Measurements from ENCODE around the gene PPP6R2. TPM values are rescaled to one million over a fixed set of nuclear protein-coding genes. Genes with fewer than 3 reads are reported as not detected.
A peak's percentile ranks its signal among the peaks of the same experiment; 100 is the strongest.

The PPP6R2 gene
- total RNA-seq, 5 donors from 2014 or later (not counting 1 experiment from before 2014, with no cell fraction given), result 71.2 to 105 (median 96.8) TPM

DNA sequence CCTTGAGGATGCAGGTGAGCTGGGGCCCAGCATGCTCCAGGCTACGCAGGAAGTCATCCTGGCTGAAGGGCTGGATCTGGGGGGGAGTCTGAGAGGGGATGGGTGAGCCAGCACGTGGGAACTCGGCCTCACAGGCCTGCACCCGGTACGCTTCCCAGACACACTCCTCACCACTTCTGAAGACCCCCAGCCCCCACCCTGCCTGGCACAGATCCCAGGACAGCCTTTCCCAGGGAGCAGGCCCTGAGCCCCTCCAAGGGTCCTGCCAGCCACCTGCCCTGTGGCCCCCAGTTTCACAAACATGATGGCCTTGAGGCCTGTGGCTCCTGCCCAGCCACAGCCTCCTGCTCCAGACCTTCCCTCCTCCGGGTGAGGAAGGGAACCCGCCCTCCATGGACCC, 30.1 kb upstream of the PPP6R2 start:
- H3K4me3 Mint-ChIP-seq, result no peak overlapping the region
- 94% methylated on average over 2 of the region's 7 CpGs for WGBS (ENCODE audit: insufficient coverage)
- CTCF ChIA-PET, result no interaction called here
- H3K9me3 Mint-ChIP-seq, result no peaks in the 10 kb centered on the region
- H3K4me3 ChIP-seq (ENCODE audit: control insufficient read depth in 1 of 2, extremely low read depth in 1 of 2, low read length in 1 of 2), result no peak overlapping the region
- ATAC-seq (replicated peaks in 1 of 4), result no peak
- DNase-seq, result no peak
- peaks cover 15 to 22% (median 16%) of the 10 kb centered on the region in 3 donors for H3K4me1 Mint-ChIP-seq
- no peak overlapping the region for H3K27ac ChIP-seq (ENCODE audit: low read length)
- H3K4me1 ChIP-seq (ENCODE audit: control insufficient read depth in 1 of 2, extremely low read depth in 1 of 2, insufficient read depth in 2 of 2, low read length in 2 of 2), result peaks cover 12 to 34% of the 10 kb centered on the region in 2 experiments
- no peaks in the 10 kb centered on the region for H3K36me3 Mint-ChIP-seq
- H3K36me3 ChIP-seq (ENCODE audit: control insufficient read depth in 2 of 2, extremely low read depth in 1 of 2, insufficient read depth in 1 of 2, low read length in 1 of 2), result no peaks in the 10 kb centered on the region
- peaks cover 0 to 11% of the 10 kb centered on the region in 2 experiments for H3K27me3 ChIP-seq (replicated peaks in 1 of 2; ENCODE audit: control insufficient read depth in 2 of 2, extremely low read depth in 1 of 2, insufficient read depth in 2 of 2, low read length in 1 of 2)
- peaks cover 0 to 3% of the 10 kb centered on the region in 2 donors for H3K27me3 Mint-ChIP-seq
- no peak overlapping the region for H3K27ac Mint-ChIP-seq
- no peaks in the 10 kb centered on the region for H3K9me3 ChIP-seq
- POLR2A ChIA-PET, result no interaction called here

DNA sequence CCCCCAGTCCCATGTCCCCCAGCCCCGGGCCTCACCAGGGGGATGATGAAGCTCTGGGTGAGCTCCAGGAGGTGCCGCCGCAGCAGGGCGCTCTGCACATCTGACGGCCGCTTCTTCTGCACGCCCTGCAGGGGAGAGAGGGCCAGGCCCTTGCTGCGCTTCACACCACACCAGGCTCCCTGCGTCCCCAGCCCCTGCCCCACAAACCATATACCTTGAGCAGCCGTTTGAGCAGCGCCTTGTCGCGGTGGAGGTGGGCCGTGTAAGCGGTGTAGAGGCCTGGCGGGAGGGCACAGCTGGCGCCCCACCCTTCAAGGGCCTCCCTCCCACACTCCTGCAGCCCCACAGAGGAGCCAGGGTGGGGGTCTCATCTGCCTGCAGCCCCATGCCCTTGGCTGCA, 29.5 kb upstream of the PPP6R2 start:
- CTCF ChIA-PET, result no interaction called here
- whole genome bisulfite sequencing (ENCODE audit: insufficient coverage), result 80% methylated on average over 6 of the region's 17 CpGs
- peak overlapping the region in 1 of 2 donors; percentile 32 for H3K4me3 ChIP-seq (ENCODE audit: control insufficient read depth in 1 of 2, extremely low read depth in 1 of 2, low read length in 1 of 2)
- Mint-ChIP-seq H3K9me3 (no peaks in the 10 kb centered on the region), H3K36me3 (no peaks in the 10 kb centered on the region), H3K4me1 (peaks cover 15 to 22% (median 16%) of the 10 kb centered on the region in 3 donors), H3K27me3 (peaks cover 0 to 2% of the 10 kb centered on the region in 2 donors), H3K4me3 (peak overlapping the region in 2 of 3 donors; percentile 76 to 82), H3K27ac (peak overlapping the region; percentile 55 to 93)
- H3K27me3 ChIP-seq (replicated peaks in 1 of 2; ENCODE audit: control insufficient read depth in 2 of 2, extremely low read depth in 1 of 2, insufficient read depth in 2 of 2, low read length in 1 of 2), result peaks cover 0 to 5% of the 10 kb centered on the region in 2 experiments
- H3K36me3 ChIP-seq (ENCODE audit: control insufficient read depth in 2 of 2, extremely low read depth in 1 of 2, insufficient read depth in 1 of 2, low read length in 1 of 2), result no peaks in the 10 kb centered on the region
- peak overlapping the region; percentile 80 for H3K27ac ChIP-seq (ENCODE audit: low read length)
- POLR2A ChIA-PET, result no interaction called here
- H3K4me1 ChIP-seq (ENCODE audit: control insufficient read depth in 1 of 2, extremely low read depth in 1 of 2, insufficient read depth in 2 of 2, low read length in 2 of 2), result peaks cover 12 to 29% of the 10 kb centered on the region in 2 experiments
- no peaks in the 10 kb centered on the region for H3K9me3 ChIP-seq
- ATAC-seq (replicated peaks in 1 of 4) (no peak), DNase-seq (no peak)

DNA sequence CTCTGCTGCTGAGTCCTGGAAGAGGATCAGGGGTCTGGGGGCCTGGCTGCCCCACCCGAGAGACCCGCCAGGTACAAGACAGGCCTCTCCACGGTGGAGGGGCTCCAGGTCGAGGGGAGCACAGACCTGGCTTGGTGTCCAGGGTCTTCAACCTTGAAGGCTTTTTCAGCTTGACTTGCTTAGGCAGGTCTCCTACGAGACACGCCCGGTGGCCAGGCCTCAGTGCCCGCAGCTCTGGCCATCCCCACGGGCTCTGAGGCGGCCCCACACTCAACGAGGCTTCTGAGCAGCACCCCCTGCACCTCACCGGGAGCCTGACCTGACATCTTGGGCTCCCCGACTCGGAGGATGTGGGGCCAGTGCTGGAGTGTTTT, 29.1 kb upstream of the PPP6R2 start:
- Mint-ChIP-seq H3K27ac (peak overlapping the region; percentile 90 to 93), H3K36me3 (no peaks in the 10 kb centered on the region), H3K4me3 (peak overlapping the region; percentile 76 to 82 (median 78)), H3K27me3 (no peaks in the 10 kb centered on the region), H3K4me1 (peaks cover 15 to 20% (median 16%) of the 10 kb centered on the region in 3 donors), H3K9me3 (no peaks in the 10 kb centered on the region)
- peak overlapping the region; percentile 32 to 62 for H3K4me3 ChIP-seq (ENCODE audit: control insufficient read depth in 1 of 2, extremely low read depth in 1 of 2, low read length in 1 of 2)
- H3K36me3 ChIP-seq (ENCODE audit: control insufficient read depth in 2 of 2, extremely low read depth in 1 of 2, insufficient read depth in 1 of 2, low read length in 1 of 2), result no peaks in the 10 kb centered on the region
- ATAC-seq (replicated peaks in 1 of 4) (no peak), DNase-seq (no peak)
- WGBS (ENCODE audit: insufficient coverage), result 31% methylated on average over 14 of the region's 14 CpGs
- peaks cover 12 to 29% of the 10 kb centered on the region in 2 experiments for H3K4me1 ChIP-seq (ENCODE audit: control insufficient read depth in 1 of 2, extremely low read depth in 1 of 2, insufficient read depth in 2 of 2, low read length in 2 of 2)
- H3K9me3 ChIP-seq, result no peaks in the 10 kb centered on the region
- ChIA-PET CTCF (no interaction called here), POLR2A (no interaction called here)
- peak overlapping the region; percentile 80 for H3K27ac ChIP-seq (ENCODE audit: low read length)
- peaks cover 0 to 3% of the 10 kb centered on the region in 2 experiments for H3K27me3 ChIP-seq (replicated peaks in 1 of 2; ENCODE audit: control insufficient read depth in 2 of 2, extremely low read depth in 1 of 2, insufficient read depth in 2 of 2, low read length in 1 of 2)

DNA sequence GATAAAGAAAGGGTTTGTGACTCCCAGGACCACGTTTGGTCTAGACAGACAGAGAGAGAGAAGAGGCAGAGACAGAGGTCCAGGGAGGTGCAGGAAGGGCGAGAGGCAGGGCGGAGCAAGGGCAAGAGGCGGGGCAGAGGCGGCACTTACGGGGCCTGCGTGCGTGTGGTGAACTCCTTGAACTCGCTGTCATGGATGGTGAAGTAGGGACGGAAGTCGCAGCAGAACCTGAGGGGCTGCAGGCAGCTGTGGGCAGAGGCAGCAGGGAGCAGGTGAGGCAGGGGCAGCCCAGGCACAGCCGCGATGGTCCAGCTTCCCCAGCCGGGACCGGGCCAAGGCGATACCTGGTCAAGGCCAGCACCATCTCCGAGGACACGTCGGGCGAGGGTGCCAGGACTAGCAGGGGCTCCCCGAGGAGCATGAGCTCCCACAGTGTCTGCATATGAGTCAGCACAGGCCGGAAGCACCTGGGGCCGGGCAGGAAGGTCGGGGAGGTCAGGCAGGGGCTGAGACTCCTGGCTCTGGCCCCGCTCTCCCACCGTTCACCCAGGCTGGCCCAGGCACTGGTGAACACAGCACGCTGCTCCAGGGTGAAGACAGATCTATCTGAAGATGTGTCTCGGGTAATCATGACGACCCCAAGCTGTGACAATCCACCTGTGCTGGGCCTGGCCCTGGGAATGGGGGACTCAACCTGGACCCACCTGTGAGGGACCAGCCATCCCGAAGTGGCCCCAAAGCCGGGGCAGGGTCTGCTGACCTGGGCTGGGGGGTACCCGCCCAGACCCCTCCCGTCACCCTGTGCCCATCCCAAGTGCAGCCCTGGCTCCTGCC, 28.5 kb upstream of the PPP6R2 start:
- Histone ChIP-seq H3K4me3 (ENCODE audit: control insufficient read depth in 1 of 2, extremely low read depth in 1 of 2, low read length in 1 of 2) (peak overlapping the region; percentile 32 to 62), H3K9me3 (no peaks in the 10 kb centered on the region), H3K27ac (ENCODE audit: low read length) (peak overlapping the region; percentile 80), H3K4me1 (ENCODE audit: control insufficient read depth in 1 of 2, extremely low read depth in 1 of 2, insufficient read depth in 2 of 2, low read length in 2 of 2) (peaks cover 12 to 29% of the 10 kb centered on the region in 2 experiments), H3K27me3 (replicated peaks in 1 of 2; ENCODE audit: control insufficient read depth in 2 of 2, extremely low read depth in 1 of 2, insufficient read depth in 2 of 2, low read length in 1 of 2) (peaks cover 0 to 3% of the 10 kb centered on the region in 2 experiments), H3K36me3 (ENCODE audit: control insufficient read depth in 2 of 2, extremely low read depth in 1 of 2, insufficient read depth in 1 of 2, low read length in 1 of 2) (no peaks in the 10 kb centered on the region)
- Mint-ChIP-seq H3K4me1 (peaks cover 15 to 20% (median 16%) of the 10 kb centered on the region in 3 donors), H3K27me3 (no peaks in the 10 kb centered on the region), H3K4me3 (peak overlapping the region; percentile 76 to 82 (median 78)), H3K9me3 (no peaks in the 10 kb centered on the region), H3K36me3 (no peaks in the 10 kb centered on the region), H3K27ac (peak overlapping the region; percentile 90 to 93)
- WGBS (ENCODE audit: insufficient coverage), result 14% methylated on average over 33 of the region's 33 CpGs
- DNase-seq (peak; percentile 32 to 79 (median 60)), ATAC-seq (replicated peaks in 1 of 4) (peak; percentile 93 to 95 (median 93))
- ChIA-PET POLR2A (no interaction called here), CTCF (no interaction called here)

GRCh38 chr22:50315289-50316113, 27.6 kb upstream of the PPP6R2 start:
- no peaks in the 10 kb centered on the region for H3K9me3 ChIP-seq
- H3K27me3 ChIP-seq (replicated peaks in 1 of 2; ENCODE audit: control insufficient read depth in 2 of 2, extremely low read depth in 1 of 2, insufficient read depth in 2 of 2, low read length in 1 of 2), result peaks cover 0 to 3% of the 10 kb centered on the region in 2 experiments
- H3K27ac ChIP-seq (ENCODE audit: low read length), result no peak overlapping the region
- no peak overlapping the region for H3K4me3 ChIP-seq (ENCODE audit: control insufficient read depth in 1 of 2, extremely low read depth in 1 of 2, low read length in 1 of 2)
- ATAC-seq (replicated peaks in 1 of 4), result no peak
- Mint-ChIP-seq H3K36me3 (no peaks in the 10 kb centered on the region), H3K4me3 (peak overlapping the region; percentile 47 to 82 (median 61)), H3K27ac (peak overlapping the region; percentile 37 to 77), H3K27me3 (no peaks in the 10 kb centered on the region), H3K9me3 (no peaks in the 10 kb centered on the region), H3K4me1 (peaks cover 15 to 20% (median 16%) of the 10 kb centered on the region in 3 donors)
- WGBS (ENCODE audit: insufficient coverage), result 88% methylated on average over 15 of the region's 18 CpGs
- ChIA-PET POLR2A (no interaction called here), CTCF (no interaction called here)
- H3K36me3 ChIP-seq (ENCODE audit: control insufficient read depth in 2 of 2, extremely low read depth in 1 of 2, insufficient read depth in 1 of 2, low read length in 1 of 2), result no peaks in the 10 kb centered on the region
- DNase-seq, result no peak
- peaks cover 12 to 29% of the 10 kb centered on the region in 2 experiments for H3K4me1 ChIP-seq (ENCODE audit: control insufficient read depth in 1 of 2, extremely low read depth in 1 of 2, insufficient read depth in 2 of 2, low read length in 2 of 2)

Data from T-cell (primary cell).